ENCODE data around the gene SMTNL1. TPM values are rescaled to one million over a fixed set of nuclear protein-coding genes. Genes with fewer than 3 reads are reported as not detected.

Gene SMTNL1
- total and polyA plus RNA-seq, 9 of the 15 experiments (the other 6 are each of a cell fraction or from before 2014, with no cell fraction given): not detected

DNA sequence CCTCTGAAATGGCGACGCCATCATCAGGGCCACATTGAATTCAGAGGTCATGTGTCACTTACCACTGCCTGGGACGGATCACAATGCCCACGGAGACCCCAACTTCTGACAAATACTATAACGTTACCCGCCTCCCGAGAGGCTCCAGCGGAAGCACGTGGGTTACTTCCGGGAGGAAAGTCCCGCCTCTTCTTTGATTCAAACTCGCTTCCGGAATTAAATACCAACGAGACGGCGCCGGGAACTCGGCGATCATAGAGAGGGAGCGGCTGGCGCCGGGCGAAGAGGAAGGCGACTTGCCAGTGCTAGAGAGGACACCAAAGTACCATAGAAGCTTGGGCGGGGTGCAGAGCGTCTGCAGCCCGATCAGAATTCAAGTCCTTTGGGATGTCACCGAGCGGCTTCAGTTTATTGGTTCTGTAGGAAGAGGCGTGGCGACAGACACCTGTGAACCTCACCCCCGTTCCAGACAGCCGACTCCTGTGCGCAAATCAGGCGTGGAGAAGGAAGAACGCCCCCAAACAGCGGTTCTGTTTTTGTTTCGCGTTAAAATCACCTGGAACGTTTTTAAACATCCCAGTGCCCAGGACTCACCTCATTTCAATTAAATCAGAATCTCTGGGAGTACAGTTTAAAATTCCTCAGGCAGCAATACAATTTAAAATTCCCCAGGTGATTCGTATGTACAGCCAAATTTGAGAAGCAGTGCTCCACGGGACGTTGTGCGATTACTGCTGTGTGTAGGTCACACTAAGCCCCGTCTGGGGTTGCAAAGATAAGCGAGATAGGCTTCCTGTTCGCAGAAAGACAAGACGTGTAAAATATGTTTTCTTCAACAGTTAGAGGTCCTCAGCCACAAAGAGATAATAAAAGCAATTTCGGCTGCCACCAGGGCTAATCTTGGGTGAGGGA, 6.5 kb upstream of the SMTNL1 start, which contains the start of gene TIMM10 (continued):
- TF ChIP-seq RBM15 (IDR thresholded peaks at IDR 0.05; ENCODE audit: insufficient read depth, low read length) (no peak), SIX5 (IDR thresholded peaks at IDR 0.05; ENCODE audit: borderline replicate concordance in 1 of 2, insufficient read depth in 1 of 2, low read depth in 1 of 2, low read length in 2 of 2) (no peak), ZNF561 (CRISPR knock-in tag; conservative IDR thresholded peaks at IDR 0.05) (no peak), ZNF668 (CRISPR knock-in tag; IDR thresholded peaks at IDR 0.05) (no peak), POLR3G (IDR thresholded peaks at IDR 0.05; ENCODE audit: extremely low read depth, insufficient read length, insufficient replicate concordance) (no peak), POLR2A (conservative IDR thresholded peaks at IDR 0.05) (peak; percentile 80), TFAP4 (CRISPR knock-in tag; IDR thresholded peaks at IDR 0.05; ENCODE audit: borderline replicate concordance) (peak; percentile 78), PURB (CRISPR knock-in tag; IDR thresholded peaks at IDR 0.05; ENCODE audit: low read depth) (no peak), POLR2H (tag; IDR thresholded peaks at IDR 0.05; ENCODE audit: low read depth) (peak; percentile 76), CBX2 (IDR thresholded peaks at IDR 0.05; ENCODE audit: insufficient read depth, low read length, poor library complexity, severe bottlenecking) (no peak), GATAD2A (IDR thresholded peaks at IDR 0.05) (no peak), ZSCAN32 (CRISPR knock-in tag; IDR thresholded peaks at IDR 0.05) (no peak), NR2C2 (CRISPR knock-in tag; IDR thresholded peaks at IDR 0.05) (no peak), NR2C2 (tag; IDR thresholded peaks at IDR 0.05) (peak; percentile 76), RBM39 (optimal IDR thresholded peaks at IDR 0.05; ENCODE audit: low read depth, low read length) (no peak), BRCA1 (IDR thresholded peaks at IDR 0.05) (no peak), BRCA1 (CRISPR knock-in tag; IDR thresholded peaks at IDR 0.05) (no peak), ATF3 (IDR thresholded peaks at IDR 0.05) (no peak), ATF3 (CRISPR knock-in tag; conservative IDR thresholded peaks at IDR 0.05) (0 out of 2 replicates have a peak, but pooled peaks have one; percentile 62), KLF16 (IDR thresholded peaks at IDR 0.05) (peak; percentile 88), HMGN3 (IDR thresholded peaks at IDR 0.05; ENCODE audit: borderline replicate concordance, extremely low read depth, insufficient read length, low read depth, low read length) (no peak), TEAD1 (CRISPR knock-in tag; IDR thresholded peaks at IDR 0.05) (0 out of 4 replicates have a peak, but pooled peaks of 1 of the 2 experiments have one; percentile 36), EHMT2 (IDR thresholded peaks at IDR 0.05) (no peak)
- TF ChIP-seq, protein P1, sequence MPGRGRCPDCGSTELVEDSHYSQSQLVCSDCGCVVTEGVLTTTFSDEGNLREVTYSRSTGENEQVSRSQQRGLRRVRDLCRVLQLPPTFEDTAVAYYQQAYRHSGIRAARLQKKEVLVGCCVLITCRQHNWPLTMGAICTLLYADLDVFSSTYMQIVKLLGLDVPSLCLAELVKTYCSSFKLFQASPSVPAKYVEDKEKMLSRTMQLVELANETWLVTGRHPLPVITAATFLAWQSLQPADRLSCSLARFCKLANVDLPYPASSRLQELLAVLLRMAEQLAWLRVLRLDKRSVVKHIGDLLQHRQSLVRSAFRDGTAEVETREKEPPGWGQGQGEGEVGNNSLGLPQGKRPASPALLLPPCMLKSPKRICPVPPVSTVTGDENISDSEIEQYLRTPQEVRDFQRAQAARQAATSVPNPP (IDR thresholded peaks at IDR 0.05; ENCODE audit: borderline replicate concordance, insufficient read depth, insufficient read length): no peak

Data from K562 (cell line).